A549 (cell line): ENCODE results near the gene SIK2.

Source experiments
- CEBPB ChIP-seq, 2 experiments: fragments of >200 bp in 1 of 2; sonication (Bioruptor Twin) in 1 of 2; formaldehyde crosslinking in 1 of 2; IDR thresholded peaks; 2 replicates each; pipeline ENCODE4 v1.6.1; 2012 to 2016
- EP300 ChIP-seq, 2 experiments: fragments of >200 bp; sonication (Bioruptor Twin); formaldehyde crosslinking; IDR thresholded peaks; 2 replicates in 1 of 2; 3 replicates in 1 of 2; pipeline ENCODE4 v1.6.1; 2016 to 2017
- FOSL2 ChIP-seq, 2 experiments: fragments of 450-650 bp in 1 of 2; fragments of >200 bp in 1 of 2; sonication (Bioruptor Twin) in 1 of 2; formaldehyde crosslinking; IDR thresholded peaks; 2 replicates each; pipeline versions ENCODE4 v1.5.0 to v1.6.1; 2016 to 2020; ENCODE audit warnings: mild to moderate bottlenecking in 1 of 2, moderate library complexity in 1 of 2
- JUN ChIP-seq, 2 experiments: fragments of >200 bp; sonication (Bioruptor Twin); formaldehyde crosslinking; IDR thresholded peaks; 2 replicates in 1 of 2; 3 replicates in 1 of 2; pipeline ENCODE4 v1.6.1; 2016 to 2017
- KDM5A ChIP-seq: fragments of 200-600 bp; sonication (generic); IDR thresholded peaks from 2 replicates; pipeline ENCODE4 v1.6.1; 2016; ENCODE audit warnings: antibody characterized with exemption, mild to moderate bottlenecking
- POLR2A ChIP-seq: IDR thresholded peaks from 2 replicates; pipeline ENCODE4 v1.6.1; 2012; ENCODE audit warnings: mild to moderate bottlenecking, low read length
- RFX5 ChIP-seq: fragments of 450-650 bp; IDR thresholded peaks from 2 replicates; pipeline ENCODE4 v1.7.1; 2014; ENCODE audit warnings: antibody characterized with exemption, mild to moderate bottlenecking, moderate library complexity
- TF ChIP-seq, protein P1 (sequence below): fragments of >200 bp; sonication (Bioruptor Twin); formaldehyde crosslinking; IDR thresholded peaks from 3 replicates; pipeline ENCODE4 v1.5.1; 2016
- TF ChIP-seq, protein P2 (sequence below): fragments of 150-350 bp; IDR thresholded peaks from 2 replicates; pipeline ENCODE4 v1.6.1; 2014; ENCODE audit warnings: low read depth, mild to moderate bottlenecking, low read length
- TF ChIP-seq, protein P3 (sequence below): fragments of 450-650 bp; IDR thresholded peaks from 2 replicates; pipeline ENCODE4 v1.6.1; 2014; ENCODE audit warnings: antibody characterized with exemption

GRCh38 chr11:111645657-111646316 lies 43.5 kb downstream of the SIK2 start:
- TF ChIP-seq POLR2A = no peak
- no peak for TF ChIP-seq RFX5
- TF ChIP-seq, protein P1, sequence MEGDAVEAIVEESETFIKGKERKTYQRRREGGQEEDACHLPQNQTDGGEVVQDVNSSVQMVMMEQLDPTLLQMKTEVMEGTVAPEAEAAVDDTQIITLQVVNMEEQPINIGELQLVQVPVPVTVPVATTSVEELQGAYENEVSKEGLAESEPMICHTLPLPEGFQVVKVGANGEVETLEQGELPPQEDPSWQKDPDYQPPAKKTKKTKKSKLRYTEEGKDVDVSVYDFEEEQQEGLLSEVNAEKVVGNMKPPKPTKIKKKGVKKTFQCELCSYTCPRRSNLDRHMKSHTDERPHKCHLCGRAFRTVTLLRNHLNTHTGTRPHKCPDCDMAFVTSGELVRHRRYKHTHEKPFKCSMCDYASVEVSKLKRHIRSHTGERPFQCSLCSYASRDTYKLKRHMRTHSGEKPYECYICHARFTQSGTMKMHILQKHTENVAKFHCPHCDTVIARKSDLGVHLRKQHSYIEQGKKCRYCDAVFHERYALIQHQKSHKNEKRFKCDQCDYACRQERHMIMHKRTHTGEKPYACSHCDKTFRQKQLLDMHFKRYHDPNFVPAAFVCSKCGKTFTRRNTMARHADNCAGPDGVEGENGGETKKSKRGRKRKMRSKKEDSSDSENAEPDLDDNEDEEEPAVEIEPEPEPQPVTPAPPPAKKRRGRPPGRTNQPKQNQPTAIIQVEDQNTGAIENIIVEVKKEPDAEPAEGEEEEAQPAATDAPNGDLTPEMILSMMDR = no peak
- TF ChIP-seq EP300 (IDR thresholded peaks at IDR 0.05) = no peak
- TF ChIP-seq CEBPB (IDR thresholded peaks at IDR 0.05) = no peak
- TF ChIP-seq FOSL2 (IDR thresholded peaks at IDR 0.05) = no peak
- TF ChIP-seq FOSL2 (CRISPR knock-in tag; IDR thresholded peaks at IDR 0.05) = no peak
- TF ChIP-seq KDM5A = no peak
- TF ChIP-seq JUN (IDR thresholded peaks at IDR 0.05) = no peak
- TF ChIP-seq, protein P2, sequence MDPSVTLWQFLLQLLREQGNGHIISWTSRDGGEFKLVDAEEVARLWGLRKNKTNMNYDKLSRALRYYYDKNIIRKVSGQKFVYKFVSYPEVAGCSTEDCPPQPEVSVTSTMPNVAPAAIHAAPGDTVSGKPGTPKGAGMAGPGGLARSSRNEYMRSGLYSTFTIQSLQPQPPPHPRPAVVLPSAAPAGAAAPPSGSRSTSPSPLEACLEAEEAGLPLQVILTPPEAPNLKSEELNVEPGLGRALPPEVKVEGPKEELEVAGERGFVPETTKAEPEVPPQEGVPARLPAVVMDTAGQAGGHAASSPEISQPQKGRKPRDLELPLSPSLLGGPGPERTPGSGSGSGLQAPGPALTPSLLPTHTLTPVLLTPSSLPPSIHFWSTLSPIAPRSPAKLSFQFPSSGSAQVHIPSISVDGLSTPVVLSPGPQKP = no peak
- TF ChIP-seq, protein P3, sequence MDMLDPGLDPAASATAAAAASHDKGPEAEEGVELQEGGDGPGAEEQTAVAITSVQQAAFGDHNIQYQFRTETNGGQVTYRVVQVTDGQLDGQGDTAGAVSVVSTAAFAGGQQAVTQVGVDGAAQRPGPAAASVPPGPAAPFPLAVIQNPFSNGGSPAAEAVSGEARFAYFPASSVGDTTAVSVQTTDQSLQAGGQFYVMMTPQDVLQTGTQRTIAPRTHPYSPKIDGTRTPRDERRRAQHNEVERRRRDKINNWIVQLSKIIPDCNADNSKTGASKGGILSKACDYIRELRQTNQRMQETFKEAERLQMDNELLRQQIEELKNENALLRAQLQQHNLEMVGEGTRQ = no peak
